CD1c-positive myeloid dendritic cell (primary cell): ENCODE data around the gene NPW.

ENCODE experiments used
- DNase-seq: peaks from one replicate; pipeline ENCODE4 v3.0.0-alpha.2; 2016; ENCODE audit errors: extremely low spot score

Gene NPW

DNA sequence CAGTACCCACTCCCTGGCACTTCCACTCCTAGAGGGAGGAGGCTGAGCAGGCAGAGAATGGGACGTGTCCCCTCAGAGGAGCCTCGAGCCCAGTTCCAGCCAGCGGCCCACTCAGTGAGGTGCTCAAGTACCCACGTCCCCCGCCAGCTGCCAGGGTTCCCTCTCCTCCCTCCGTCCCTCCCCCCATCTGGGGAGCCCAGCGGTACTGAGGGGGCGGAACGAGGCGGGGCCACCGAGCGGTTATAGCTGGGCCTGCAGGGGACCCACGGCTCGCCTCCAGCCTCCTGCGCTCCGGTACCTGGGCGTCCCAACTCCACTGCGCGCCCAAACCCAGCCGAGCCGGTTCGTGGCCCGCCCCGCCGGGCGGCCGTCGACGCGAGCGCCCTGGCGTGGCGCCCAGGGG, at the start of gene NPW:
NPW (plus strand) TSS at position 268 of the 403 bp plus-strand sequence.
- DNase-seq: no peak

- DNase-seq: peak; percentile 97
These were observed 47.6 kb upstream of the NPW start, which contains the start of gene TBL3 for GRCh38 chr16:1971796-1972489. TBL3 (plus strand) TSS chr16:1972053; CDS start chr16:1972165, 112 bp downstream.

- DNase-seq: no peak
These were observed 47.1 kb upstream of the NPW start for GRCh38 chr16:1972490-1972877.

- DNase-seq: no peak
These were observed 46.0 kb upstream of the NPW start for GRCh38 chr16:1973461-1974156.

GRCh38 chr16:1974157-1975070, 45.2 kb upstream of the NPW start:
- DNase-seq: no peak

DNA sequence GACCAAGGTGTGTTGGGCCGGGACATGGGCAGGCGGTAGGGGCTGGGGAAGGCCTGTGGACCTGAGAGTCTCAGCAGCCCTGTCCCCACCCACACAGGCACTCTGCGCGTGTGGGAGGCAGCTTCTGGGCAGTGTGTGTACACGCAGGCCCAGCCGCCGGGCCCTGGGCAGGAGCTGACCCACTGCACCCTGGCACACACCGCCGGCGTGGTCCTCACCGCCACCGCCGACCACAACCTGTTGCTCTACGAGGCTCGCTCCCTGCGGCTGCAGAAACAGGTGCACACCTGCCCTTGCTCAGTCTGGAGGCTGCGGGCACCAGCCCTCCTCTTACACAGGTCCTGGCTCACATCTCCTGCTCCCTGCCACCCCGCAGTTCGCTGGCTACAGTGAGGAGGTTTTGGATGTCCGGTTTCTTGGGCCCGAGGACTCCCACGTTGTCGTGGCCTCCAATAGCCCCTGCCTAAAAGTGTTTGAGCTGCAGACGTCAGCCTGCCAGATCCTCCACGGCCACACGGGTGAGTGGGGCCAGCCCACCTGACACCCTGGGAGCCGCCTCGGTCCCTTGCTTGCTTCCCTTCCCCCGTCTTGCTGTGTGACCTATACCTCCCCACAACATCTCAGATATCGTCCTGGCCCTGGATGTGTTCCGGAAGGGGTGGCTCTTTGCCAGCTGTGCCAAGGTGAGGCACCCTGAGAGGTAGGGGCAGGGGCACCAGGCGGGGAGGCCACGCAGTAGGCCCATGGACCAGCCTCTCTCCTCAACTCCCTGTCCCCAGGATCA, 44.0 kb upstream of the NPW start:
- no peak for DNase-seq

GRCh38 chr16:1976216-1976520, 43.4 kb upstream of the NPW start:
- DNase-seq: no peak

GRCh38 chr16:1976951-1977874, 42.4 kb upstream of the NPW start:
- DNase-seq: no peak

- DNase-seq: no peak
These were observed 41.7 kb upstream of the NPW start for GRCh38 chr16:1977875-1978268.

GRCh38 chr16:1978476-1979120, 41.0 kb upstream of the NPW start:
- DNase-seq: no peak

GRCh38 chr16:1979271-1980029, 40.1 kb upstream of the NPW start:
- DNase-seq: no peak

DNA sequence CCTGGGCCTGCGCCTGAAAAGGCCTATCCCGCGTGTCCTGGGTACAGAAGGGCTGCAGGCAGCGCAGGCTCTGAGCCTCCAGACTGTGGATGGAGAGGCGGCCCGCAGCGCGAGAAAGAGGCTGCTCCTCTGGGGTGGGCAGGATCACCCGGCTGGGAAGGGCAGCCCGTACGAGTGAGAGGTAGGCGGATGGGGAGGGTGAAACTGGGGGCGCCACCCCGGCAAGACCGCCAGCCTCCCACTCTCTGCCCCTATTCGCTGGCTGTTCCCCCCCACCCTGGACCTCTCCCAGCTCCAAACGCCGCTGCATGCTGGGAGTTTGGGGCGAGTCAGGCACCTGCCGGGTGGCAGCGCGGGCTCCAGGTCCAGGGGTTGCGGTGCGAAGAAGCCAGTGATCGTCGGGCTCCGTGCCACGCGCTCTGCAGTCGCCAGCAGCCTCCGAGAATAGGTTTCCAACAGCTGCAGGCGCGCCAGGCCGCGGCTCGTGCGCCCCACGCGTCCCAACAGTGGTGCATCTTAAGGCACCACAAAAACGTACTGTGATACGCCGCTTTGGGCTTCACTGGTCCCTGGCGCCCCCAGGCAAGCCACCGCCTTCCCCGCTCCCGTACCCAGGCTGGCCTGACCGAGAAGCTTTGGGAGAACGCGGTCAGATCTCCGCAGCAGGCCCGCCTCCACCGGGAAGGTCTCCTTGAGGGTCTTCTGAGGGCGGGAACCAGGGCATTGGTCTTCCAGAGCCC, 39.4 kb upstream of the NPW start:
- no peak for DNase-seq

- no peak for DNase-seq
These were observed 38.9 kb upstream of the NPW start for GRCh38 chr16:1980770-1981087.

DNA sequence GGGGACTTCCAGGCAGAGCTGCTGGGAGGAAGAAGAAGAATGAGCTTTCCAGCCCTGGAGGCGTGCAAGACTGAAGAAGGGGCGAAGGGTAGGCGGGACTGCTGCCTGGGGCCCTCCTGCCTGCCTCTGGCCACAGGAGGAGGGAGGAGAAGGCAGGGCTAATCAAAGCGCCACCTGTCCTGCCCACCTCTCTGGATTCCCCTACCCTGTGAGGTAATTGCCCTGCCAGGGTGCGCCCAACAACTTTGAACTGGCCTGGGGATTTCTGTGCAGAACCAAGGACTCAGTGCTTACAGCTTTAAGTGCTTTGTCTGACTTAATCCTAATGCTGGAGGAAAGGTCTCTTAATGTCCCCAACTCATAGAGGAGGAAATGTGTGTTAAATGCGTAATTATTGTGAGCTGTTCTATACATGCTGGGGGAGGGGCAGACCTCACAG, 38.2 kb upstream of the NPW start, which contains the start of gene NOXO1:
NOXO1 (minus strand) TSS at position 72 of the 439 bp plus-strand sequence. CDS start 290 bp downstream, outside the sequence.
- DNase-seq: no peak

DNA sequence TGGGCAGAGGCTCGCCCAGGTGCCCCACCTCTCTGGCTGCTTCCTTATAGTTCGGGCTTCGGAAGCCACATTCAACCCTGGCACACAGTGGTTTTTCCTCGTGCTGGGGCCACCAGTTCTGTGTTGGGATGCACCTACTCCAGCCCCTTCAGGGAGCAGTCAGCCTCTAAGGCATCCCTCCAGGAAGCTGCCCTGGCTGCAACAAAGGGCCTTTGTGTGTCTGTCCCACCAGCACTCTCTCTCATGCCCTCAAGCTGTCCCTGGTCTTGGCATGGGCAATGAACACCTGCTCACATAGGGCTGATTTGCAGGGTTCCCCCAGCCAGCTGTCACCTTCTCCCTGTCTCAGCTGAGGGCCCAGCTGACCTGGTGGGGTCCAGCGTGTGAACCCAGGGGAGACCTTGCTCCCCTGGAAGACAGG, 37.6 kb upstream of the NPW start:
- no peak for DNase-seq

- no peak for DNase-seq
These were observed 36.5 kb upstream of the NPW start for GRCh38 chr16:1982991-1983543.

GRCh38 chr16:1983544-1984346, 35.8 kb upstream of the NPW start, which contains the start of gene GFER:
GFER (plus strand) TSS chr16:1984193; CDS start chr16:1984219, 26 bp downstream.
- peak; percentile 95 for DNase-seq
